Measurements from ENCODE around the gene TGM1.

TGM1 gene

GRCh38 chr14:24262821-24263733, at the start of gene TGM1:
Gene TGM1, minus strand, starts transcription at chr14:24263177. Its CDS starts 825 bp downstream, at chr14:24262352.
- DNase-seq (ENCODE audit: low read depth in 2 of 2), result no peak

DNA sequence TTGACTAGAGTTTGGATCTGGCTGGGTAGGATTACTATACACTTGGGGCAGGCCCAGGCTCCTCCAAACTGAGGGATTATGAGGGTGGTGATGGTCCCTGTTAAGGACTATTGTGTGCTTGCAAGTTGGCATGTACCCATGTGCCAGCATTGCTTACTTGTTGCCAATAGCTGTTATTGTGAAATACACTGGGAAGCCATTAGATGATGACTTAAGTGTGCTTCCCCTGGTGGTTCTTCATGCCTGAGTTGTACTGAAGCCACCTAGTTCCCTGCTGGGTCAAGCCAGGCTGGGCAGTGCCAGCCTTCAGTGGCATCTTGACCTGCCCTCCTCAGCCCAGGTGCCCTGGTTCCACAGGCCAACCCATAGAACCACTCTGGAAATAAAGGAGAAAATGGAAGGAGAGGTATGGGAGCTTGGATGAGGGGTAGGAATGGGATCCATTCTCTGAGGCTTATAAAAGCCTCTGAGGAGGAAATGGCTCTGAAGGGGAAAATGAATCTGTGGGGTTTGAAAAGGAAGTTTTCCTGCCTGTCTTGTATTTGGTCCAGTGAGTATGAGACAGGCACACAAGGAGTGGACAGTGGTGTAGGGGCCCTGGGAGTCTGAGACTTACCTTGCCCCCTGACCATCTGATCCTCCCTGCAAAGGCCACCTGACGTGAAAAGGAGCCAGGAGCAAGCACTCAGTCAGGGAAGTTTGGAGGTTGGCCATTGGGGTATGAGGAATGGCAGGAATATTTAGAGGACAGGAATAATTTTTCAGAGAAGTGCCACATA, 49.0 kb upstream of the TGM1 start:
- DNase-seq (ENCODE audit: low read depth in 2 of 2), result no peak

- DNase-seq (ENCODE audit: low read depth in 2 of 2), result no peak
Observed at GRCh38 chr14:24310646-24311604, 47.9 kb upstream of the TGM1 start, which contains the start of gene LTB4R. Gene LTB4R, plus strand, starts transcription at chr14:24311502. Its CDS starts 4,150 bp downstream, at chr14:24315652.

DNA sequence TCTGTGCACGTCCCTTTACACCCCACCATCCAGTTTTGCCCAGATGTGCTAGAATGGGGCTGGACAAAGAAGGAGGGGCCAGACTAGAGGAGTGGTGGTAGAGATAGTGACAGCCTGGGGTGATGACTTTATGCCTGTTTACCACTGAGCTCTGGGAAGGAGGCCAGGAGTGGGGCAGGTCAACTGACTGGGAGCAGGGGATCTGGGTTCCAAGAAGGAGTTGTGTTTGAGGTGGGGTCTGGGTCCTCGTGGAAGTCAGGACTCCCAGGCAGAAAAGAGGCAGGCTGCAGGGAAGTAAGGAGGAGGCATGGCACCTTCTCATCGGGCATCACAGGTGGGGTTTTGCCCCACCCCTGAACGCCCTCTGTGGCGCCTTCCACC, 47.3 kb upstream of the TGM1 start:
- no peak for DNase-seq (ENCODE audit: low read depth in 2 of 2)

- no peak for DNase-seq (ENCODE audit: low read depth in 2 of 2)
Observed at GRCh38 chr14:24309538-24310264, 46.7 kb upstream of the TGM1 start, which contains the start of gene LTB4R2. Gene LTB4R2, plus strand, starts transcription at chr14:24310140. Its CDS starts 525 bp downstream, at chr14:24310665.

- no peak for DNase-seq (ENCODE audit: low read depth in 2 of 2)
Observed at GRCh38 chr14:24308342-24309124, 45.6 kb upstream of the TGM1 start.

DNA sequence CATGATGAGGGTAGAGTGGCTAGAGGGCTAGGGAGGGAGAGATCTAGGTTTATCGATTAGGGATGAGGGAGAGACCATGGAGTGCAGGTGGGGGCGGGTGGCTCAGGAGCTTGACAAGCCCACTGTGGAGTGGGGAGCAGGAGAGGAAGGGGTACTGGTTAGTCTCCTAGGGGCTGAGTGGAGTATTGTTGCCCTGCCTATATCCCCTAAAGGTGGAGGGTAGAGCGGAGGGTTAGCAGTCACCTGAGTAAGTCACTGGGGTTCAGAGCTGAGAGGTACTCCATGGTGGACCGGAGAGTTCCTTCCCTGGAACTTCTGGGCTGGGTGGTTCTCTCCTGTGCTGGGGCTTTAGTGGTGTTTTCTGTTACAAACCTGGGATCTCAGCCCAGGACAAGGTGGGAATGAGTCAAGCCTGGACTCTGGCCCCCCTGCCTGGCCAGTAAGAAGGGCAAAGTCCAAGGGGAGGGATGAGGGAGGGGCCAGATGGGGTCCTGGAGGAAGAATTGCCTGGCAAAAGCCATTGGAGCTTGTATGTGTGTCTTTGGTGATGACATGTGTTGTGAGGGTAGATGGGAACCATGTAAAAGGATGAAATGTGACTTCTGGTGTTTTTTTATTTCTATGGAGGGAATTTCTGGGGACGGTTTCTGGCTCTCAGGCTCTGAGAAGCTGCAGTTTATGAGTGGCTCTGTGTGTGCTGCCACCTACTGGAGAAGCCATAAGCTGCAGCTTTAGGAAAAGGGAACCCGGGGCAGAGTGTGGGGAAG, 44.8 kb upstream of the TGM1 start, which contains the start of gene CIDEB:
CIDEB (minus strand) TSS at position 403 of the 767 bp plus-strand sequence; CDS start at position 284, 119 bp downstream.
- DNase-seq (ENCODE audit: low read depth in 2 of 2), result no peak

GRCh38 chr14:24307156-24307574, 44.2 kb upstream of the TGM1 start:
- DNase-seq (ENCODE audit: low read depth in 2 of 2), result no peak

GRCh38 chr14:24304019-24304387, 41.0 kb upstream of the TGM1 start:
- no peak for DNase-seq (ENCODE audit: low read depth in 2 of 2)

GRCh38 chr14:24300326-24300980, 37.5 kb upstream of the TGM1 start:
- no peak for DNase-seq (ENCODE audit: low read depth in 2 of 2)

- DNase-seq (ENCODE audit: low read depth in 2 of 2), result peak; percentile 83 to 84
Observed at GRCh38 chr14:24299255-24300191, 36.5 kb upstream of the TGM1 start, which contains the start of the genes DHRS1 and NOP9. Gene DHRS1, minus strand, starts transcription at chr14:24299780. Its CDS starts 674 bp downstream, at chr14:24299106. Gene NOP9, plus strand, starts transcription at chr14:24299850. Its CDS starts 105 bp downstream, at chr14:24299955.

DNA sequence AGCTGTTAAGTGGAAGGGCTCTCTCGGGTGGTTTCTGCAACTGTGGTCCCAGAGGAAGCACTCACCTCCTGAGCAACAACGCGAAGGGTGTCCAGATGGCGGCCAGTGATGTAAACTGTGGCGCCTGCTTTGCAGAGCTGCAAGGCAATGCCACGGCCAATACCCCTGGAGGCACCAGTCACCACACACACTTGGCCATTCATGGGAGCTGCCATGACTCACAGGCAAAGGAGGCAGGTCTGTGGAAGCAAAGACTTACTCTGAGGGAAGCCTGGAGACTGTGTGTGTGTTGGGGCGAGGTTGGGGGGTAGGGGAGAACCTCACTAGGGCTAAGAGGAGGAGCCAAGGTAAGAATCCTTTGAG, 35.9 kb upstream of the TGM1 start:
- no peak for DNase-seq (ENCODE audit: low read depth in 2 of 2)

GRCh38 chr14:24297190-24297964, 34.4 kb upstream of the TGM1 start:
- DNase-seq (ENCODE audit: low read depth in 2 of 2), result no peak

GRCh38 chr14:24296341-24297157, 33.6 kb upstream of the TGM1 start:
- peak; percentile 51 to 57 for DNase-seq (ENCODE audit: low read depth in 2 of 2)

DNA sequence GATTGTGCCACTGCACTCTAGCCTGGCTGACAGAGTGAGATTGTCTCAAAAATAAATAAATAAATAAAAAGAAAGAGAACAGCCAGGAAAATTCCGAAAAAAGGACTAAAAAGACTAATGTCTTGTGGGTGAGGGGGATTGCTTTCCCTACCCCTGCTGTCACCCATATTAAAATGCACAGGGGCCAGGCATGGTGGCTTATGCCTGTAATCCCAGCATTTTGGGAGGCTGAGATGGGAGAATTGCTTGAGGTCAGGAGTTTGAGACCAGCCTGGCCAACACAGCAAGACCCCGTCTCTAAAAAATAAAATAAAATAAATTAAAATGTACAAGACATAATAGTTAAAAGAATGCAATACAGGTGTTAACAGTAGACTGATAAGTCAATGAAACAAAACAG, 30.5 kb upstream of the TGM1 start:
- DNase-seq (ENCODE audit: low read depth in 2 of 2), result no peak

Data from stimulated activated CD8-positive, alpha-beta memory T cell treated with anti-CD3 and anti-CD28 coated beads, Interleukin-15, amount 100 ng/mL, for 48 hours (primary cell).